ENCODE results near the gene RAI1.

Gene RAI1

GRCh38 chr17:17727111-17727659, 45.9 kb downstream of the RAI1 start:
- POLR2A ChIA-PET: no interaction called here
- TF ChIP-seq CTCF (IDR thresholded peaks at IDR 0.05; ENCODE audit: control extremely low read depth, extremely low read depth, low read depth, missing control alignments): no peak
- no peak for DNase-seq (ENCODE audit: extremely low spot score)
- CTCF ChIA-PET: interaction anchor here (1.3 to 1.5 kb wide), 2 partner anchors 10 to 86 kb away, joined by 4 to 5 read pairs; no protein-coding TSS in a partner anchor

GRCh38 chr17:17728146-17728545, 46.9 kb downstream of the RAI1 start:
- CTCF ChIA-PET: interaction anchor here (1.3 to 1.6 kb wide), 3 partner anchors 9 to 30 kb away, joined by 3 to 5 read pairs (median 4); no protein-coding TSS in a partner anchor
- POLR2A ChIA-PET: no interaction called here

GRCh38 chr17:17728550-17729251, 47.4 kb downstream of the RAI1 start:
- no peak for DNase-seq (ENCODE audit: extremely low spot score)
- TF ChIP-seq CTCF (IDR thresholded peaks at IDR 0.05; ENCODE audit: control extremely low read depth, extremely low read depth, low read depth, missing control alignments): no peak
- CTCF ChIA-PET: interaction anchor here (0.7 to 1.6 kb wide), 9 partner anchors 9 to 47 kb away, joined by 3 to 4 read pairs (median 3); no protein-coding TSS in a partner anchor
- POLR2A ChIA-PET: no interaction called here

More at GRCh38 chr17:17728146-17728545, 46.9 kb downstream of the RAI1 start:
- no peak for TF ChIP-seq CTCF (IDR thresholded peaks at IDR 0.05; ENCODE audit: control extremely low read depth, extremely low read depth, low read depth, missing control alignments)
- no peak for DNase-seq (ENCODE audit: extremely low spot score)

- TF ChIP-seq CTCF (IDR thresholded peaks at IDR 0.05; ENCODE audit: control extremely low read depth, extremely low read depth, low read depth, missing control alignments): peak; percentile 61
- peak; percentile 77 for DNase-seq (ENCODE audit: extremely low spot score)
- ChIA-PET CTCF (interaction anchor here (0.7 to 1.6 kb wide), 8 partner anchors 10 to 48 kb away, joined by 3 to 4 read pairs (median 3); no protein-coding TSS in a partner anchor), POLR2A (no interaction called here)
Observed at GRCh38 chr17:17729620-17730249, 48.5 kb downstream of the RAI1 start.

GRCh38 chr17:17730250-17730935, 49.1 kb downstream of the RAI1 start:
- POLR2A ChIA-PET: no interaction called here

More at GRCh38 chr17:17730250-17730935, 49.1 kb downstream of the RAI1 start:
- CTCF ChIA-PET: interaction anchor here (0.9 kb wide), 1 partner anchor 10 kb away, joined by 3 read pairs; no protein-coding TSS in a partner anchor
- no peak for TF ChIP-seq CTCF (IDR thresholded peaks at IDR 0.05; ENCODE audit: control extremely low read depth, extremely low read depth, low read depth, missing control alignments)
- DNase-seq (ENCODE audit: extremely low spot score): no peak

All from GM10248 (cell line).